HG02759 (cell line): ENCODE results near the gene SRPX2.

Experiments used
- ATAC-seq: cut with Tn5 transposase; IDR thresholded peaks from one replicate; pipeline ENCODE4 v1.9.1; 2021; ENCODE audit warnings: mild to moderate bottlenecking, moderate library complexity; ENCODE audit not compliant: unreplicated experiment

The SRPX2 gene

GRCh38 chrX:100649550-100650356 lies 5.8 kb downstream of the SRPX2 start:
- ATAC-seq: no peak

DNA sequence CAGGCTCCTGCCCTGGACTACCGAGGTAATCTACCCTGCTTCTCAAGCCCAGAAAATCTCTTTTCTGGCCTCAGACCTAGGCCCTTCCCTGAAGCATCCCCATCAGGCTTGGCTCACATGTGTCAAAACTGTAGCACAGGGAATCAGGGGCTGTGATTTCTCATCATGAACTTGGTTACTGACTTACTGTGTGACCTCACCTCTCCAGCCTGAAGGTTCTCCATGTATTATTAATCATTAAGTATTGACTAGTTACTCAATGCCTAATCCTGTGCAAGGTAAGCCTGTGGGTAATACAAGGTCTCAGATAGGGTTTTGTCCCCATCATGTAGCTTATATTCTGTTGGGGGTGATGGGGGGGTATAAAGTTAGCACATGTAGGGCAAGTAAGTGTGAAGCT lies 6.8 kb downstream of the SRPX2 start:
- ATAC-seq: no peak

GRCh38 chrX:100652266-100652665 lies 8.3 kb downstream of the SRPX2 start:
- no peak for ATAC-seq

GRCh38 chrX:100654261-100654660 lies 10.3 kb downstream of the SRPX2 start:
- no peak for ATAC-seq

- ATAC-seq: no peak
Observed at GRCh38 chrX:100658941-100659381, 15.0 kb downstream of the SRPX2 start.

DNA sequence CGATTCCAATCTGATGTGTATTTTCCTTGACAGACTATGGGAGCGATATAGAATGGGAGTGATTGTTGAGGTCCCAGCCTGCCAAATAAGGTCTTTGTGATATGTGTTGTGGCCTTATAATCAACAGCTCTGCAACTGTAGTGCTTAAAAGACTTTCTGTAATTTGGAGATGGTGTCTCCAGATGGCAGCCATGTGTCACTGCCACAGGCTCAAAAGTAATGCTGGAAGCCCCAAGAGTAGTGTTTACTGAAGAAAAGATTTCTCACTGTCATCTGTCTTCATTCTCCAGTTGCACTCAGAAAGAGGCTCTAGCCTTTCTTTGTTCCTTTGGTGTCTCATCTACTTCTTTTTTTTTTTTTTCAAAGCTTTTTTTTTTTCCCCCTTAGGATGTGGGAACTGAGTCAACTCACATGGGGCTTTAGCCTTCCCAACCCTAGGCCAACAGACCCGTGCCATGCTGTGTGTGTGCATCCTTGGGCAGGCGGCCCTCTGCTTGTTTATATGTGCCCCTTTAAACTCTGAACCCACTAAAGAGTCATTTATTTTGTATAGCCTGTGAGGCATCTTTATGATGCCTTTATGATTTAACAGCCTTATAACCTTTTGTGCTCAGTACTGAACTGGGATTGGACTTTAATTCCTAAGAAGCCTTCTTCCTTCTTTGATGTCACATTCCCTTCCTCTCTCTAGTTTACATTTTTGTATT lies 15.6 kb downstream of the SRPX2 start:
- ATAC-seq: no peak

DNA sequence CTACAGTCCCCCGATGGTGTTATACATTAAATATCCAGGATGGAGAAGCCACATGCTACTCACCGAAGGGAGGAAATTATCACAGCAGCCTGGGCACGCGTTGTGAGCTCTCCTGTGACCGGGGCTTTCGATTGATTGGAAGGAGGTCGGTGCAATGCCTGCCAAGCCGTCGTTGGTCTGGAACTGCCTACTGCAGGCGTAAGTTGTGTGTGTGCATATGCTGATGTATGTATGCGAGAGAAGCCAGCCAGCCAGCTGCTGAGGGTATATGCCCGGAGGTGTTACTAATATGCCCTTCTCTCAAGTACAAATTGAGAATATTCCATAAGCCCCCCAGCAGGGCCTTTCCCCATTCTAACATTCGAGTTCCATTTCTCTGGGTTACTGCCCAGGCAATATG lies 18.2 kb downstream of the SRPX2 start:
- ATAC-seq: no peak

- no peak for ATAC-seq
Observed at GRCh38 chrX:100662796-100663195, 18.8 kb downstream of the SRPX2 start.

DNA sequence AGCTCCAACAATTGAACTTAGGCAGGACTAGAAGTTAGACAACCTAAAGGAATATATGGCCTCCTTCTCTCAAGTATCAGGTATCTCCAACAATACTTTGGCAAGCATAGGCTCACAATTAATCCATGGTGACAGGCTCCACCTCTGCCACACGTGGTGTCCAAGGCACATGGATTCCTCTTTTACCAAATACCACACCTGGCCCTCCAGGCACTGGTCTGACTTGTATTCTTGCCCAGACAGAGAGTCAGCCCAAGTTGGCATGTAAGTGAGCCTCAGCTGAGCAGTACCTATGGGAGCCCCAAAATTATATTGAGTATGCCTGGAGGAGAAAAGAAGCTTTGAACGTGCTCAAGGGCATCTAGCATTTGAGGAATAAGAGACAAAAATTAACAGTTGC lies 19.6 kb downstream of the SRPX2 start:
- no peak for ATAC-seq

- no peak for ATAC-seq
Observed at GRCh38 chrX:100672966-100673365, 29.0 kb downstream of the SRPX2 start.

GRCh38 chrX:100673397-100673953 lies 29.5 kb downstream of the SRPX2 start:
- no peak for ATAC-seq

- peak; percentile 51 for ATAC-seq
Observed at GRCh38 chrX:100674705-100675104, 30.7 kb downstream of the SRPX2 start.

DNA sequence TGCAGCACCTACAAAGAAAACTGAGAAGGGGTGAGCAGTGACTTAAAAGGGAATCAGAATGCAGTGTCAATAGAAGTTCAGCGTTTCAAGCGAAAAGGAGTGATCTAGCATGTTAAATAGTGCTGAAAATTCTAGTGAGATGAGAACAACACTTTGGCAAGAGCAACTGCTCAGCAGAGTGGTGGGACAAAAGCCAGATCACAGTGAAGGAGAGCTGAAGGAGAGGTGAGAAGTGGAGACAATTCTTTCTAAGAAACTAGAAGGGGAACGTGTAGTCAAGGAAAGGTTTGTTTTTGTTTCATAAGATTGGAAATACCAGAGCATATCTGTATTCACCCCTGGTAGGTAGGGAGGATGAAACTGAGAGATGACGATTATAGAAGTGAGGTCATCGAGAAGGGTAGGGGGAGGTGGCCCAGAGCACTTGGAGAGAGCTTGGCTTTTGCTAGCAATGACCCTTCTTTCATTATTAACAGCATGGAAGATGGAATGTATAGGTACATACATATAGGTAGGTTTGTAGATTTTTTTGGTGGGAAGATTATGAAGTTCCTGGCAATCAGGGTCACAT lies 33.7 kb downstream of the SRPX2 start:
- no peak for ATAC-seq

DNA sequence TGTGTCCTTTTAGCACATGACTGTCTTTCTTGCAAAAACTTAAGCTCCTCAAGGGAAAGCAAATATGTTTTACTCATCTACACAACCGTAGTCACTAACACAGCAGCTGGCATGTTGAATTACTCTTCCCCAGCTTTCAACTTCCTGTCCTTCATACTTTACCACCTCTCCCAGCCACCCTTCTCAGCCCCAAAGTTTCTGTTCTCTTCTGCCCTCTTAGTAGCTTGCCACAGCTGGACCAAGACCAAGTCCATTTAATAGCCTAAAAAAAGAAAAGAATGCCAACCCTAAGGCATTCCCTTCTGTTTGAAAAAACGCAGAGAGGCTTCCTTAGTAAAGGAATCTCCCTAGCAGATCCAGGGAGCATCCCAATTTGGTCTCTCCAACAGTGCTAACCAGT lies 36.8 kb downstream of the SRPX2 start:
- ATAC-seq: no peak

- no peak for ATAC-seq
Observed at GRCh38 chrX:100681599-100681998, 37.6 kb downstream of the SRPX2 start.

DNA sequence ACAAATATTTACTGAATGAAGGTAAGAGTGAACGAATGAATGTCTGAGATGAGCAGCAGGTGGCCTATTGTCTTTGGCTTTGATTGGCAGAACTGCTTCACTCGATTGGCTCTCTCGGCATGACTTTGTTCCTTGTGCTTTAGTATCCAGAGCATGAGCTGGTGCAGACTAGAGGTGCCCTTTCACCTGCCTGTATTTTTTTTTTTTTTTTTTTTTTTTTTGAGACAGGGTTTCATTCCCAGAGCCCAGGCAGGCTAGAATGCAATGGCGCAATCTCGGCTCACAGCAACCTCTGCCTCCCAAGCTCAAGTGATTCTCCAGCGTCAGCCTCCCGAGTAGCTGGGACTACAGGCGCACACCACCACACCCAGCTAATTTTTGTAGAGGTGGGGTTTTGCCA lies 38.9 kb downstream of the SRPX2 start:
- ATAC-seq: no peak

- peak; percentile 59 for ATAC-seq
Observed at GRCh38 chrX:100685284-100685996, 41.4 kb downstream of the SRPX2 start.

DNA sequence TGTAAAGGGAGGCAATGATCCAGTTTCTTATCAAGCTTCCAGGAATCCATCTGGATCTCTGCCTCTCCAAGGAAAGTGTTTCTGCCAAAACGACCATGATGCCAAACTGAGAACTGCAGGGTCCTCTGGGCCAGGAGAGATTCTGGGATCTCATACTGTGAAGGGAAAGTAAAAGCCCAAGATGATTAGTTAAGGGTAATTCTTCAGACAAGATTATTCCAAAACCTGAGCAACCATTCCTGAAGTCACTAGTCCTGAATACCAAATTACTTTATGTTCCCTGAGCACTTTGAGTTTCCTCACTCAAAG lies 42.0 kb downstream of the SRPX2 start:
- no peak for ATAC-seq

- ATAC-seq: peak; percentile 55
Observed at GRCh38 chrX:100687128-100687527, 43.1 kb downstream of the SRPX2 start.

DNA sequence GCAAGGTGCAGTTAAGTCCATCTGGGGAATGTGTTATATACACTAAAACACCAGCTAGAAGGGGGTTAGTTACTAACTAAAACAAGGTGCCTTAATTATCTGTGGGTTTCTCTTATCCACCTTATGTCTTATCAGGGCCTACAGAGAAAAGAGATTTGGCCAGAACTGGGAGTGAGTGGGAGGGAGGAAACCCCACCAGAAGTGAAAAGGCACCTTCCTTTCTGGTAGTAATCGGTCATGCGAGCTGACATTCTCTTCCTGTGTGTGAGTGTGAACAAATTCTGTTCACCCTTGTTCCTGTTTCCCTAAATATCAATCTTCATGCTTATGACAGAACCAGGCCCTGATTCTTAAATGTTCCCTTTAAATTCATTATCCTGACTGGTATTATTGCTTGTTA lies 43.5 kb downstream of the SRPX2 start:
- peak; percentile 76 for ATAC-seq

DNA sequence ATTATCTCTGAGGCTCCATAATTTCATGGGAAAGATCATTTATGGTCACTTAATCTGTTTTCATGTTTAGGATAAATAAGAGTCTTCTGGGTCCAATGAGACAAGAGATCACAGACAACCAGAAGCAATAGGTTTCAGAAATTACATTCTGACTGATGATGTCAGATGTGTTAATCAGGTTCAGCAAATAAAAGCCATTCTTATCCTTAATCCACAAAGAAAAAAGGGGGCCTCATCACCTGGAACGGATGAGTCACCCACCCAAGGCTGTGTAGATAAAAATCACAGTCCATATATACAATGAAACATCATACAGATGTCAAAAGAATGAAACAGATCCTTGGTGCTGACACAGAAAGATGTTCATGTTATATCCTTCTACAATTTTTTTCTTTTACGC lies 51.3 kb downstream of the SRPX2 start:
- ATAC-seq: no peak
